ENCODE data around the gene PASK.

DNA sequence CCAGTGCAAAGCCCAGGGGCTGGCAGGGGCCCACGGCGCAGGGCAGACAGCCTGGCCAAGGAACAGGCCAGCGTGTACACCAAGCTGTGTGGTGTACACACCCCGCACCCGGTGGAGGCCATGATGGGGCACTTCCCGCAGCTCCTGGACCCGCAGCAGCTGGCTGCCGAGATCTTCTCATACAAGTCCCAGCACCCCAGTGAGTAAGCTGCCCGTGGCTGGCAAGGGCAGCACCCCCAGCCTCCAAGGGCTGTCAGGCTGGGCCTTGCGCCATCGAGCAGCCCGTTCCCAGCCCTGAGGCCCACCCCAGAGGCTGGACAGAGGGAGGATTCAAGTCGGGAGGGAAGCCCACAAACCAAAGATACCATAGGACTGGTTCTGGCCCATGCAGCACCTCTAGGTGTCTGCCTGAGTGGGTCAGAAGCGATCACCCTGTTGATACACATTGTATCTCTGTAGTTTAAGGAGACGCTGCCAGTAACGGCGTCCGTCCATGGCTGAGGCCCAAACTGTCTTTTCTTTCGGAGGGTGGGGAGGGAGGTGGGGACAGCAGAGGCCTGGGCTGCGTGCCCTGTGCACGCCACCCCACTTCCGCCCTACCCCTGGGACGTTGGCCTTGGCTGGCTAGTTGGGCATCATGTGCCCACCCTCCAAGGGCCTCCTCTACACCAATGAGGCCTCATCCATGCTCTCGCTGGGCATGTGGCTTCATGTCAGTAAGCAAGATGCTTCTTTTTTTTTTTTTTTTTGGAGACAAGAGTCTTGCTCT is 30.4 kb downstream of the PASK start:
- TF ChIP-seq, protein P1, sequence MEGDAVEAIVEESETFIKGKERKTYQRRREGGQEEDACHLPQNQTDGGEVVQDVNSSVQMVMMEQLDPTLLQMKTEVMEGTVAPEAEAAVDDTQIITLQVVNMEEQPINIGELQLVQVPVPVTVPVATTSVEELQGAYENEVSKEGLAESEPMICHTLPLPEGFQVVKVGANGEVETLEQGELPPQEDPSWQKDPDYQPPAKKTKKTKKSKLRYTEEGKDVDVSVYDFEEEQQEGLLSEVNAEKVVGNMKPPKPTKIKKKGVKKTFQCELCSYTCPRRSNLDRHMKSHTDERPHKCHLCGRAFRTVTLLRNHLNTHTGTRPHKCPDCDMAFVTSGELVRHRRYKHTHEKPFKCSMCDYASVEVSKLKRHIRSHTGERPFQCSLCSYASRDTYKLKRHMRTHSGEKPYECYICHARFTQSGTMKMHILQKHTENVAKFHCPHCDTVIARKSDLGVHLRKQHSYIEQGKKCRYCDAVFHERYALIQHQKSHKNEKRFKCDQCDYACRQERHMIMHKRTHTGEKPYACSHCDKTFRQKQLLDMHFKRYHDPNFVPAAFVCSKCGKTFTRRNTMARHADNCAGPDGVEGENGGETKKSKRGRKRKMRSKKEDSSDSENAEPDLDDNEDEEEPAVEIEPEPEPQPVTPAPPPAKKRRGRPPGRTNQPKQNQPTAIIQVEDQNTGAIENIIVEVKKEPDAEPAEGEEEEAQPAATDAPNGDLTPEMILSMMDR (conservative IDR thresholded peaks at IDR 0.05; ENCODE audit: low read length): no peak
- no peak for TF ChIP-seq EZH2phosphoT487 (IDR thresholded peaks at IDR 0.05; ENCODE audit: borderline replicate concordance, low read depth, low read length)
